Measurements from ENCODE around the gene CMTM3. TPM values are rescaled to one million over a fixed set of nuclear protein-coding genes. Genes with fewer than 3 reads are reported as not detected.

Gene CMTM3
- total and polyA plus RNA-seq, 7 experiments from 2014 or later: 52.0 to 138 (median 64.6) TPM

GRCh38 chr16:66639091-66639885 lies 34.8 kb downstream of the CMTM3 start:
- no peak overlapping the region for H3K4me3 ChIP-seq (ENCODE audit: low read length)
- Mint-ChIP-seq H3K4me1 (peaks cover 0 to 3% (median 0%) of the 10 kb centered on the region in 7 donors), H3K27me3 (peaks cover 0 to 9% (median 0%) of the 10 kb centered on the region in 5 donors), H3K27ac (no peak overlapping the region), H3K9me3 (no peaks in the 10 kb centered on the region), H3K36me3 (no peaks in the 10 kb centered on the region), H3K4me3 (no peak overlapping the region)
- H3K9me3 ChIP-seq (ENCODE audit: control insufficient read depth in 2 of 3, low read length in 3 of 3): no peaks in the 10 kb centered on the region
- ChIA-PET CTCF (interaction anchor here (1.0 kb wide), 1 partner anchor 10 kb away, joined by 4 read pairs; no protein-coding TSS in a partner anchor), POLR2A (no interaction called here)
- intact Hi-C loops (cut with micrococcal nuclease): no loop called here
- no peaks in the 10 kb centered on the region for H3K27me3 ChIP-seq (ENCODE audit: control insufficient read depth in 2 of 2, insufficient read depth in 2 of 2, low read length in 2 of 2)
- H3K4me1 ChIP-seq (ENCODE audit: control insufficient read depth in 2 of 2, insufficient read depth in 2 of 2, low read length in 2 of 2): no peaks in the 10 kb centered on the region
- DNase-seq (no peak), ATAC-seq (no peak)
- no peak overlapping the region for H3K27ac ChIP-seq (ENCODE audit: low read depth, low read length)
- no peaks in the 10 kb centered on the region for H3K36me3 ChIP-seq (ENCODE audit: control insufficient read depth in 2 of 3, insufficient read depth in 3 of 3, low read length in 3 of 3)

GRCh38 chr16:66640724-66641314 lies 36.3 kb downstream of the CMTM3 start:
- ATAC-seq (no peak), DNase-seq (no peak)
- Histone ChIP-seq H3K4me1 (ENCODE audit: control insufficient read depth in 2 of 2, insufficient read depth in 2 of 2, low read length in 2 of 2) (no peaks in the 10 kb centered on the region), H3K27ac (ENCODE audit: low read depth, low read length) (no peak overlapping the region), H3K9me3 (ENCODE audit: control insufficient read depth in 2 of 3, low read length in 3 of 3) (no peaks in the 10 kb centered on the region), H3K4me3 (ENCODE audit: low read length) (no peak overlapping the region), H3K27me3 (ENCODE audit: control insufficient read depth in 2 of 2, insufficient read depth in 2 of 2, low read length in 2 of 2) (no peaks in the 10 kb centered on the region), H3K36me3 (ENCODE audit: control insufficient read depth in 2 of 3, insufficient read depth in 3 of 3, low read length in 3 of 3) (no peaks in the 10 kb centered on the region)
- intact Hi-C loops (cut with micrococcal nuclease): no loop called here
- CTCF ChIA-PET: no interaction called here
- Mint-ChIP-seq H3K4me1 (peaks cover 0 to 3% (median 0%) of the 10 kb centered on the region in 7 donors), H3K9me3 (no peaks in the 10 kb centered on the region), H3K4me3 (no peak overlapping the region), H3K27me3 (peaks cover 0 to 9% (median 0%) of the 10 kb centered on the region in 5 donors), H3K36me3 (no peaks in the 10 kb centered on the region), H3K27ac (no peak overlapping the region)
- POLR2A ChIA-PET: interaction anchor here (1.1 kb wide), 1 partner anchor 12 kb away, joined by 3 read pairs; no protein-coding TSS in a partner anchor

- ChIA-PET POLR2A (interaction anchor here (1.1 kb wide), 1 partner anchor 12 kb away, joined by 3 read pairs; no protein-coding TSS in a partner anchor), CTCF (no interaction called here)
- no peak overlapping the region for H3K4me3 Mint-ChIP-seq
- intact Hi-C loops (cut with micrococcal nuclease): no loop called here
- peaks cover 0 to 3% (median 0%) of the 10 kb centered on the region in 7 donors for H3K4me1 Mint-ChIP-seq
- Histone ChIP-seq H3K9me3 (ENCODE audit: control insufficient read depth in 2 of 3, low read length in 3 of 3) (no peaks in the 10 kb centered on the region), H3K27ac (ENCODE audit: low read depth, low read length) (no peak overlapping the region), H3K36me3 (ENCODE audit: control insufficient read depth in 2 of 3, insufficient read depth in 3 of 3, low read length in 3 of 3) (no peaks in the 10 kb centered on the region), H3K4me1 (ENCODE audit: control insufficient read depth in 2 of 2, insufficient read depth in 2 of 2, low read length in 2 of 2) (no peaks in the 10 kb centered on the region), H3K4me3 (ENCODE audit: low read length) (no peak overlapping the region), H3K27me3 (ENCODE audit: control insufficient read depth in 2 of 2, insufficient read depth in 2 of 2, low read length in 2 of 2) (no peaks in the 10 kb centered on the region)
- DNase-seq: no peak
- ATAC-seq: no peak
- peaks cover 0 to 9% (median 0%) of the 10 kb centered on the region in 5 donors for H3K27me3 Mint-ChIP-seq
- no peak overlapping the region for H3K27ac Mint-ChIP-seq
- H3K36me3 Mint-ChIP-seq: no peaks in the 10 kb centered on the region
- no peaks in the 10 kb centered on the region for H3K9me3 Mint-ChIP-seq
Measured at GRCh38 chr16:66641387-66641786, 36.9 kb downstream of the CMTM3 start.

- Mint-ChIP-seq H3K27me3 (peaks cover 0 to 2% (median 0%) of the 10 kb centered on the region in 5 donors), H3K36me3 (no peaks in the 10 kb centered on the region), H3K27ac (no peak overlapping the region), H3K4me3 (no peak overlapping the region), H3K4me1 (peaks cover 0 to 13% (median 9%) of the 10 kb centered on the region in 7 donors), H3K9me3 (no peaks in the 10 kb centered on the region)
- Histone ChIP-seq H3K27ac (ENCODE audit: low read depth, low read length) (no peak overlapping the region), H3K4me3 (ENCODE audit: low read length) (no peak overlapping the region), H3K36me3 (ENCODE audit: control insufficient read depth in 2 of 3, insufficient read depth in 3 of 3, low read length in 3 of 3) (no peaks in the 10 kb centered on the region), H3K4me1 (ENCODE audit: control insufficient read depth in 2 of 2, insufficient read depth in 2 of 2, low read length in 2 of 2) (peaks cover 0 to 5% of the 10 kb centered on the region in 2 donors), H3K27me3 (ENCODE audit: control insufficient read depth in 2 of 2, insufficient read depth in 2 of 2, low read length in 2 of 2) (no peaks in the 10 kb centered on the region), H3K9me3 (ENCODE audit: control insufficient read depth in 2 of 3, low read length in 3 of 3) (no peaks in the 10 kb centered on the region)
- intact Hi-C loops (cut with micrococcal nuclease): no loop called here
- CTCF ChIA-PET: interaction anchor here (0.6 kb wide), 1 partner anchor 14 kb away, joined by 7 read pairs; no protein-coding TSS in a partner anchor
- DNase-seq: no peak
- POLR2A ChIA-PET: interaction anchor here (0.7 kb wide), 1 partner anchor 91 kb away, joined by 3 read pairs; no protein-coding TSS in a partner anchor
- no peak for ATAC-seq
Measured at GRCh38 chr16:66647866-66648265, 43.4 kb downstream of the CMTM3 start.

GRCh38 chr16:66649167-66649566 lies 44.7 kb downstream of the CMTM3 start:
- CTCF ChIA-PET: interaction anchor here (0.6 to 0.9 kb wide), 5 partner anchors 9 to 254 kb away, joined by 3 to 4 read pairs (median 3); no protein-coding TSS in a partner anchor
- peaks cover 0 to 3% (median 2%) of the 10 kb centered on the region in 5 donors for H3K27me3 Mint-ChIP-seq
- POLR2A ChIA-PET: no interaction called here
- peaks cover 0 to 15% (median 9%) of the 10 kb centered on the region in 7 donors for H3K4me1 Mint-ChIP-seq
- peaks cover 0 to 5% of the 10 kb centered on the region in 2 donors for H3K4me1 ChIP-seq (ENCODE audit: control insufficient read depth in 2 of 2, insufficient read depth in 2 of 2, low read length in 2 of 2)
- no peak overlapping the region for H3K27ac ChIP-seq (ENCODE audit: low read depth, low read length)
- H3K9me3 ChIP-seq (ENCODE audit: control insufficient read depth in 2 of 3, low read length in 3 of 3): no peaks in the 10 kb centered on the region
- no peak for ATAC-seq
- DNase-seq: no peak
- H3K36me3 ChIP-seq (ENCODE audit: control insufficient read depth in 2 of 3, insufficient read depth in 3 of 3, low read length in 3 of 3): no peaks in the 10 kb centered on the region
- no peak overlapping the region for H3K4me3 ChIP-seq (ENCODE audit: low read length)
- intact Hi-C loops (cut with micrococcal nuclease): no loop called here
- no peaks in the 10 kb centered on the region for H3K9me3 Mint-ChIP-seq
- no peaks in the 10 kb centered on the region for H3K36me3 Mint-ChIP-seq
- H3K27me3 ChIP-seq (ENCODE audit: control insufficient read depth in 2 of 2, insufficient read depth in 2 of 2, low read length in 2 of 2): no peaks in the 10 kb centered on the region
- no peak overlapping the region for H3K27ac Mint-ChIP-seq
- H3K4me3 Mint-ChIP-seq: no peak overlapping the region

- Mint-ChIP-seq H3K4me1 (peaks cover 0 to 15% (median 9%) of the 10 kb centered on the region in 7 donors), H3K9me3 (peaks cover 0 to 1% (median 0%) of the 10 kb centered on the region in 11 donors), H3K4me3 (no peak overlapping the region), H3K27me3 (peaks cover 2 to 9% (median 4%) of the 10 kb centered on the region in 5 donors), H3K36me3 (no peaks in the 10 kb centered on the region), H3K27ac (no peak overlapping the region)
- H3K9me3 ChIP-seq (ENCODE audit: control insufficient read depth in 2 of 3, low read length in 3 of 3): no peaks in the 10 kb centered on the region
- ATAC-seq: no peak
- DNase-seq: no peak
- H3K27me3 ChIP-seq (ENCODE audit: control insufficient read depth in 2 of 2, insufficient read depth in 2 of 2, low read length in 2 of 2): no peaks in the 10 kb centered on the region
- CTCF ChIA-PET: interaction anchor here (0.7 to 2.3 kb wide), 2 partner anchors 41 to 254 kb away, joined by 3 to 11 read pairs; no protein-coding TSS in a partner anchor
- H3K4me3 ChIP-seq (ENCODE audit: low read length): no peak overlapping the region
- POLR2A ChIA-PET: interaction anchor here (0.5 kb wide), 1 partner anchor 240 kb away, joined by 3 read pairs; no protein-coding TSS in a partner anchor
- H3K36me3 ChIP-seq (ENCODE audit: control insufficient read depth in 2 of 3, insufficient read depth in 3 of 3, low read length in 3 of 3): no peaks in the 10 kb centered on the region
- H3K4me1 ChIP-seq (ENCODE audit: control insufficient read depth in 2 of 2, insufficient read depth in 2 of 2, low read length in 2 of 2): peaks cover 0 to 5% of the 10 kb centered on the region in 2 donors
- H3K27ac ChIP-seq (ENCODE audit: low read depth, low read length): no peak overlapping the region
- intact Hi-C loops (cut with micrococcal nuclease): loop anchor here (1.0 to 5.0 kb wide), 6 partner anchors 41 to 241 kb away; partner anchors contain the start of genes CKLF (in 1 of the 2), CMTM3 (in 1 of the 2), CMTM4 (in 1 of the 2) and TK2 (in 1 of the 2)
Measured at GRCh38 chr16:66649636-66650205, 45.2 kb downstream of the CMTM3 start.
